PFSK-1 (cell line): ENCODE data around the gene FAM168B.

Experiments used
- FOXP2 ChIP-seq: optimal IDR thresholded peaks from 2 replicates; pipeline ENCODE3; 2011; ENCODE audit warnings: borderline replicate concordance, control low read depth, inconsistent platforms; ENCODE audit not compliant: insufficient read depth; ENCODE audit errors: extremely low read length, extremely low read depth
- POLR2AphosphoS5 ChIP-seq: IDR thresholded peaks from 2 replicates; pipeline ENCODE4 v1.6.1; 2012; ENCODE audit warnings: low read depth, mild to moderate bottlenecking, control low read depth, low read length, moderate library complexity
- REST ChIP-seq, 2 experiments: IDR thresholded peaks; 2 replicates each; pipeline versions ENCODE4 v1.6.1 to v1.8.0; 2011 to 2012; ENCODE audit warnings: low read depth in 2 of 2, low read length in 2 of 2, control low read depth in 1 of 2, inconsistent platforms in 1 of 2, mild to moderate bottlenecking in 1 of 2, moderate library complexity in 1 of 2; ENCODE audit not compliant: insufficient read depth in 1 of 2
- SIN3A ChIP-seq: IDR thresholded peaks from 2 replicates; pipeline ENCODE4 v1.6.1; 2012; ENCODE audit warnings: mild to moderate bottlenecking, low read length, moderate library complexity, borderline replicate concordance; ENCODE audit not compliant: insufficient read depth
- TAF1 ChIP-seq: IDR thresholded peaks from 2 replicates; pipeline ENCODE4 v1.6.1; 2012; ENCODE audit warnings: low read length, control low read depth, borderline replicate concordance; ENCODE audit not compliant: insufficient read depth

FAM168B gene

GRCh38 chr2:131022731-131023130, 70.5 kb downstream of the FAM168B start:
- TF ChIP-seq REST (IDR thresholded peaks at IDR 0.05; ENCODE audit: insufficient read depth in 1 of 2, low read depth in 2 of 2, low read length in 2 of 2): no peak
- TF ChIP-seq TAF1: no peak
- TF ChIP-seq POLR2AphosphoS5: no peak
- no peak for TF ChIP-seq SIN3A
- TF ChIP-seq FOXP2: no peak

- TF ChIP-seq SIN3A (no peak), FOXP2 (no peak), REST (IDR thresholded peaks at IDR 0.05; ENCODE audit: insufficient read depth in 1 of 2, low read depth in 2 of 2, low read length in 2 of 2) (no peak), POLR2AphosphoS5 (no peak), TAF1 (no peak)
Measured at GRCh38 chr2:131016826-131017741, 76.2 kb downstream of the FAM168B start.

- TF ChIP-seq SIN3A: no peak
- TF ChIP-seq TAF1: no peak
Measured at GRCh38 chr2:131015764-131016163, 77.5 kb downstream of the FAM168B start.

- TF ChIP-seq FOXP2 (no peak), SIN3A (no peak), REST (IDR thresholded peaks at IDR 0.05; ENCODE audit: insufficient read depth in 1 of 2, low read depth in 2 of 2, low read length in 2 of 2) (no peak), POLR2AphosphoS5 (no peak)
Measured at GRCh38 chr2:131014141-131014540, 79.1 kb downstream of the FAM168B start.

GRCh38 chr2:131011486-131011885, 81.8 kb downstream of the FAM168B start:
- TF ChIP-seq REST (IDR thresholded peaks at IDR 0.05; ENCODE audit: insufficient read depth in 1 of 2, low read depth in 2 of 2, low read length in 2 of 2) (no peak), TAF1 (no peak), FOXP2 (no peak), POLR2AphosphoS5 (no peak), SIN3A (no peak)
